Measurements from ENCODE around the gene TUT4. TPM values are rescaled to one million over a fixed set of nuclear protein-coding genes. Genes with fewer than 3 reads are reported as not detected.

Gene TUT4
- total and polyA plus RNA-seq, 12 donors: 16.9 to 40.6 (median 31.5) TPM

DNA sequence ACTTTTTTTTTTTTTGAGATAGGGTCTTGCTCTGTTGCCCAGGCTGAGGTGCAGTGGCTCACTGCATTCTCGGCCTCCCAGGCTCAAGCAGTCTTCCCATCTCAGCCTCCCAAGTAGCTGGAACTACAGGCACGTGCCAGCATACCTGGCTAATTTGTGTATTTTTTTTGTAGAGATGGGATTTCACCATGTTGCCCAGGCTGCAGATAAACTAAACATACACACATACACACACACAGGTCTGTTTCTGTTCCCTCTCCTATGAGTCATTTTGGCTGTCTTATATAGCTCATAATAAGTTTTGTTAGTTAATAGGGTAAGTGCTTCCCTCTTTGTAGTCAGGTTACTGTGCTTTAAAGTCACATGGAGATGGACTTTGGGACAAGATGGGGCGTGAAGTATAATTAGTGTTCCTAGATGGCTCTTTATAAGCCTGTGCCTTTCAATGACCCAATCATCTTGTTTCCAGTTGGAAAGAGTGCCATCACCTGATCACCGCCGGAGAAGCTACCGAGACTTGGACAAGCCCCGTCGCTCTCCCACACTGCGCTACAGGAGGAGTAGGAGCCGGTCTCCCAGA, 139.4 kb downstream of the TUT4 start:
- WGBS, 2 donors: 95 to 97% methylated on average over 10 of the region's 10 CpGs

GRCh38 chr1:52404975-52405338, 147.9 kb downstream of the TUT4 start:
- Histone ChIP-seq H3K4me3 (peak overlapping the region; percentile 64 to 95 (median 86)), H3K36me3 (peaks cover 0 to 44% (median 21%) of the 10 kb centered on the region in 9 donors), H3K27me3 (no peaks in the 10 kb centered on the region), H3K4me1 (peaks cover 7 to 34% (median 21%) of the 10 kb centered on the region in 9 donors), H3K9me3 (no peaks in the 10 kb centered on the region), H3K27ac (peak overlapping the region; percentile 5 to 93 (median 88))
- no peak for TF ChIP-seq CTCF (IDR thresholded peaks at IDR 0.05)
- no peak for DNase-seq
- intact Hi-C loops (cut with DNase I): loop anchor here in 5 of 10 donors (1.0 to 10.0 kb wide), 4 partner anchors 38 to 290 kb away; partner anchors contain the start of genes CC2D1B (in 3 of the 5) and COA7 (in 1 of the 5)
- ATAC-seq: peak in 2 of 8 donors; percentile 1
- WGBS, 2 donors: 2% methylated on average over 8 of the region's 8 CpGs

More for the DNA sequence above, 139.4 kb downstream of the TUT4 start:
- TF ChIP-seq CTCF (IDR thresholded peaks at IDR 0.05): no peak
- no peak overlapping the region for H3K27ac ChIP-seq
- ATAC-seq: no peak
- no peaks in the 10 kb centered on the region for H3K27me3 ChIP-seq
- DNase-seq: no peak
- H3K4me1 ChIP-seq: no peaks in the 10 kb centered on the region
- H3K36me3 ChIP-seq: peaks cover 4 to 100% (median 91%) of the 10 kb centered on the region in 9 donors
- intact Hi-C loops (cut with DNase I): loop anchor here in 1 of 10 donors (10.0 kb wide), 1 partner anchor 271 kb away; no protein-coding TSS in a partner anchor
- no peak overlapping the region for H3K4me3 ChIP-seq
- no peaks in the 10 kb centered on the region for H3K9me3 ChIP-seq

DNA sequence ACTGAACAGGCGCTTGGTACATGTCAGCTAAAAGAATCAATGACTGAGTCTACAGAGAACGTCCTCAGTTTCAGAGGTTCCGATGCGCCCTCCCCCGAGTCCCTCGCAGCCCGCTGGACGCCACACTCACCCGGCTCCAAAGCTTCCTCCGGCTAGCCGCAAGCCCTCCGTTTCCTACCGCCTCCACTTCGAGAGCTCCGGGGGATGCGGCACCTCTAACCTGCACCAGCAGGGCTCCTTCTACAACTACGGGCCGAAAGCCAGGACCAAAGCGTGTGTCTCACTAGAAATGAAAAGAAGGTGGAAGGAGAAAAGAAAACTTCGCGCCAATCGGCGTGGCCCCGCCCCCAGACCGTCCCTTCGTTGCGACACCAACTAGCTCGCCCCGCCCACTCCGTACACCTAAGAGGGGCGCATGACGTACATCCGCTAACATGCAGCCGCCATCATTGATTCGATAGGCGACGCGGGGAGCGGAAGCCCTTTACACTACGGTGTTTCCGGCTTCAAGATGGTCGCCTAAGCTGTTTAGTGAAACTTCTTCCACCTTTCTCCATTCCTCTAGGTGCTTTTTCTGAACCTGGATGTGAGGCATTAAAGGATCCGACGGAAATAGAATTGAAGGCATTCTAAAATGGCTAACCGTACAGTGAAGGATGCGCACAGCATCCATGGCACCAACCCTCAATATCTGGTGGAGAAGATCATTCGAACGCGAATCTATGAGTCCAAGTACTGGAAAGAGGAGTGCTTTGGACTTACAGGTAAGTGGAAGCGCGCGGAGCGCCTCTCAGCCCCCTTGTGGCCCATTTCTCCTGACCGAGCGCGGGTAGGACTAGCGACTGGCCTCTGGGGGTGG, 148.5 kb downstream of the TUT4 start, which contains the start of the genes ORC1 and PRPF38A:
ORC1 (minus strand) TSS at position 308 of the 859 bp plus-strand sequence. CDS start 2,200 bp downstream, outside the sequence.
PRPF38A (plus strand) TSS at position 487 of the 859 bp plus-strand sequence; CDS start at position 635, 148 bp downstream.
- Histone ChIP-seq H3K27ac (peak within 1 kb of the TSS; percentile 5 to 93 (median 88)), H3K36me3 (peaks cover 0 to 37% (median 18%) of the 10 kb centered on the region in 9 donors), H3K4me1 (peaks cover 7 to 34% (median 21%) of the 10 kb centered on the region in 9 donors), H3K27me3 (no peaks in the 10 kb centered on the region), H3K9me3 (no peaks in the 10 kb centered on the region), H3K4me3 (peak within 1 kb of the TSS; percentile 64 to 95 (median 86))
- WGBS, 2 donors: 0 to 1% methylated on average over 57 of the region's 57 CpGs
- peak; percentile 95 to 98 for DNase-seq
- peak in 7 of 9 donors; percentile 19 to 62 (median 52) for TF ChIP-seq CTCF (IDR thresholded peaks at IDR 0.05)
- ATAC-seq: peak; percentile 99 to 100 (median 100)
- intact Hi-C loops (cut with DNase I): loop anchor here in 5 of 10 donors (1.0 to 10.0 kb wide), 4 partner anchors 38 to 290 kb away; partner anchors contain the start of genes CC2D1B (in 3 of the 5) and COA7 (in 1 of the 5)

Measured in heart right ventricle (tissue), 16 donors.